A549 (cell line): ENCODE results near the gene TAS2R10.

Experiments
- CTCF ChIP-seq: fragments of >200 bp; sonication (Bioruptor Twin); formaldehyde crosslinking; IDR thresholded peaks from 3 replicates; pipeline ENCODE4 v1.5.1; 2016
- NFE2L2 ChIP-seq: fragments of 150-350 bp; conservative IDR thresholded peaks from 2 replicates; pipeline ENCODE4 v1.6.1; 2014; ENCODE audit warnings: low read length
- SREBF2 ChIP-seq: fragments of 450-650 bp; IDR thresholded peaks from 2 replicates; pipeline ENCODE4 v1.6.1; 2014; ENCODE audit warnings: mild to moderate bottlenecking, moderate library complexity
- ZC3H11A ChIP-seq: fragments of 450-650 bp; IDR thresholded peaks from 2 replicates; pipeline ENCODE4 v1.6.1; 2014; ENCODE audit warnings: antibody characterized with exemption, mild to moderate bottlenecking

DNA sequence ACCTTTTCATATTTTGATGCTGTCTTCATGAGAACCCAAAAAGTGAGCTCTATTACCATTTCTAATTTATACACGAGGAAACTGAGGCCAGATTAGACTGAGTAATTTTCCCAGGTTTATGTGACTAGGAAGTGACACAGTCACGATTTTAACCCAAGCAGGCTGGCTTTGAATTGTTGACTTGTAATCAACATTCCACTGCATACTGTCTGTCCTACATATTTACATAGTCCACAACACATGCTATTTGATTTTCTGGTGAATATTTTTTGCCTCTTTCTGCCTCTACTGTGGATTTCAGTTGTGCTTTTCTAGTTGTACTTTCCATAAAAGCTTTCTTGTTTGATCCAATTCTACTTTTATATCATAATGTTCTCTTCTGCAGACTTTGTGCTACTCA is 31.9 kb downstream of the TAS2R10 start:
- no peak for TF ChIP-seq CTCF
- TF ChIP-seq NFE2L2, result no peak
- TF ChIP-seq ZC3H11A, result no peak
- TF ChIP-seq SREBF2, result no peak
